Measurements from ENCODE around the gene ZC3H12A.
"Not testable (repeated sequence)": the region's sequence is repeated elsewhere in the genome, so short reads cannot be mapped to it uniquely, and the experiment has no call there.

The ZC3H12A gene

DNA sequence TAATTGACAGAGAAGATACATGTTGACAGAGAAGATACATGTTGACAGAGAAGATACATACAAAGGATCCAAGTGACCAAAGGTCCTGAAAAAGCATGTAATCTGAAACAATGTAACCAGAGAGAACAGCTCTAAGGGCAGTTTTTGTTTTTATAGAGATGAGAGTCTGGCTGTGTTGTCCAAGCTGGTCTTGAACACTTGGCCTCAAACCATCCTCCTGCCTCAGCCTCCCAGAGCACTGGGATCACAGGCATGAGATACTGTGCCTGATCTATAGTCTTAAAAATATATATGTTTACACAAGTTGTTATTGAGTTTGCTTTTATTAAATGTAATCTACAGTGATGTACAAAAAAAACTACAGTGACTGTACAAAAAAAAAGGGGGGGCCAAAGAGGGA is 27.7 kb downstream of the ZC3H12A start:
- no peak for DNase-seq (ENCODE audit: low read depth, low spot score)

- not testable (repeated sequence) for DNase-seq (ENCODE audit: low read depth, low spot score)
Measured at GRCh38 chr1:37502791-37503190, 28.4 kb downstream of the ZC3H12A start.

- DNase-seq (ENCODE audit: low read depth, low spot score): no peak
Measured at GRCh38 chr1:37506740-37507139, 32.4 kb downstream of the ZC3H12A start.

DNA sequence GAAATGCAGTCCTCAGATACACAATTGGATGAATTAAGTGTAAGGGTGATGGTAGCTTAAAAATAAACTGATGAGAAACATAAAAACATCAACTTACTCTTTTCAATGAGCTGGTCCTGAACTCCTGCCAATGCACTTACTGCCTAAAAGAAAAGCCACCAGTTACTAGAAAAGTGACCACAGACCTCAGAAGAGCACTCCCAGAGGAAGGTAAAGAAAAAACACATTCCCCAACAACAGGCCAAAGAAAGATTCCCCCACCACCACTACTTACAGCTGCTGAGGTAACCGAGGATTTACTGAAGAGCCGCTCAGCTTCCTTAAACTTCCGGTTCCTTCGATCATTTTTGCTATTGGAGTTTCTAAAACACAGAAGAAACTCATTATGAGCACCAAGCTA is 34.8 kb downstream of the ZC3H12A start:
- DNase-seq (ENCODE audit: low read depth, low spot score): no peak

DNA sequence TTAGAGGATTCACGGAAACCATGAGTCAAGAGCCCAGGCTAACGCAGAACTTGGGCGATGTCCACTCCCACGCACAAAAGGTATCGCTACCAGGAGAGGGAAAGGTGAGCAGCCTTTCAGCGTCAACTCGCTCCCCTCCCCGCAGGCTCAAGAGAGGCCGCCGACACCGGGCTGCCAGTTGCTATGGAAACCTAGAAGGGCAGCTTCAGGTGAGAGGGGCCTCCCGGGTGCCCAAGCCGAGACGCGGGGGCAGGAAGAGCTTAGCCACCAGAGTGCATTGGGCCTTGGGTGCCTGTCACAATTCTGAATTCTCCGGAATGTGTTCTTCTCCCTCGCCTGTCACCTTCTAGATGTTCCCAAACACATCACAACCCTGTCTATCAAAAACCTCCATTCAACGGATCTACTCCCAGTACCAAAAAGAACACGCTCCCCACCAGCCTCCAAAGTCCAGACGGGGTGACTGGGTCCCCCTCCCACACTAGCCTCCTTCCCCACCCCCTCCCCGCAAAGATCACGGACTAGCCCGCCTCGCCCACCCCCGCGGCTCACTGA is 39.5 kb downstream of the ZC3H12A start:
- peak; percentile 43 for DNase-seq (ENCODE audit: low read depth, low spot score)

GRCh38 chr1:37514350-37515184 is 40.2 kb downstream of the ZC3H12A start, which contains the start of gene MEAF6:
MEAF6 (minus strand) TSS chr1:37514766; CDS start chr1:37514746, 20 bp downstream.
- peak; percentile 68 for DNase-seq (ENCODE audit: low read depth, low spot score)

GRCh38 chr1:37515185-37516034 is 41.0 kb downstream of the ZC3H12A start:
- DNase-seq (ENCODE audit: low read depth, low spot score): no peak

DNA sequence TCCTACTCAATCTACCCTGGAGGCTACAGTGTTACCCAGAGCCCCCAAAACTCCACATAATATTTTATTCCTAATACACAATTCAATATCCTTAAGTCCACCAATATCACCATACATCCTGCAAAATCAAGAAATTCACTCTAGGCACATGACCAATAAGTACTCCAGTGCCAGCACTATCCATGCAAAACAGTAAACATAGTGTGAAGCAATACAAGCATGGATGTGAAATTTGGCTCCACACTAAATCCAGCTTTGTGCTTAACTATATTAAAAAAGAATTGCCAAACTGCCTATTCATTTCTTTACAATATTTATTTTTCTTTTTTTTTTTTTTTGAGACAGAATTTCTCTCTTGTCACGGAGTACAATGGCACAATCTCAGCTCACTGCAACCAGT is 43.2 kb downstream of the ZC3H12A start:
- DNase-seq (ENCODE audit: low read depth, low spot score): no peak

GRCh38 chr1:37518241-37518640 is 43.9 kb downstream of the ZC3H12A start:
- not testable (repeated sequence) for DNase-seq (ENCODE audit: low read depth, low spot score)

- peak; percentile 25 for DNase-seq (ENCODE audit: low read depth, low spot score)
Measured at GRCh38 chr1:37518929-37519328, 44.5 kb downstream of the ZC3H12A start.

GRCh38 chr1:37519613-37520012 is 45.2 kb downstream of the ZC3H12A start:
- no peak for DNase-seq (ENCODE audit: low read depth, low spot score)

DNA sequence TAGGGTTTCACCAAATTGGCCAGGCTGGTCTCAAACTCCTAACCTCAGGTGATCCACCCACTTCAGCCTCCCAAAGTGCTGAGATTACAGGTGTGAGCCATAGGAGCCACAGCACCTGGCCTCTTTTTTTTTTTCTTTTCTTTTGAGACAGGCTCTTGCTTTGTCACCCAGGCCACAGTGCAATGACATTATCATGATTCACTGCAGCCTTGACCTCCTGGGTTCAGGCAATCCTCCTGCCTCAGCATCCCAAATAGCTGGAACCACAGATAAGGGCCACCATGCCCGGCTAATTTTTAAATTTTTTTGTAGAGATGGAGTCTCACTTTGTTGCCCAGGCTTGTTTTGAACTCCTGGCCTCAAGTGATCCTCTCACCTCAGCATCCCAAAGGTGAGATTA is 55.5 kb downstream of the ZC3H12A start:
- DNase-seq (ENCODE audit: low read depth, low spot score): not testable (repeated sequence)

GRCh38 chr1:37532418-37533156 is 58.2 kb downstream of the ZC3H12A start:
- DNase-seq (ENCODE audit: low read depth, low spot score): not testable (repeated sequence)

- no peak for DNase-seq (ENCODE audit: low read depth, low spot score)
Measured at GRCh38 chr1:37533317-37534093, 59.1 kb downstream of the ZC3H12A start.
